Measurements from ENCODE around the gene TP53RK.

TP53RK gene

GRCh38 chr20:46644160-46644559 is 45.1 kb downstream of the TP53RK start (continued):
- TF ChIP-seq, protein P1, sequence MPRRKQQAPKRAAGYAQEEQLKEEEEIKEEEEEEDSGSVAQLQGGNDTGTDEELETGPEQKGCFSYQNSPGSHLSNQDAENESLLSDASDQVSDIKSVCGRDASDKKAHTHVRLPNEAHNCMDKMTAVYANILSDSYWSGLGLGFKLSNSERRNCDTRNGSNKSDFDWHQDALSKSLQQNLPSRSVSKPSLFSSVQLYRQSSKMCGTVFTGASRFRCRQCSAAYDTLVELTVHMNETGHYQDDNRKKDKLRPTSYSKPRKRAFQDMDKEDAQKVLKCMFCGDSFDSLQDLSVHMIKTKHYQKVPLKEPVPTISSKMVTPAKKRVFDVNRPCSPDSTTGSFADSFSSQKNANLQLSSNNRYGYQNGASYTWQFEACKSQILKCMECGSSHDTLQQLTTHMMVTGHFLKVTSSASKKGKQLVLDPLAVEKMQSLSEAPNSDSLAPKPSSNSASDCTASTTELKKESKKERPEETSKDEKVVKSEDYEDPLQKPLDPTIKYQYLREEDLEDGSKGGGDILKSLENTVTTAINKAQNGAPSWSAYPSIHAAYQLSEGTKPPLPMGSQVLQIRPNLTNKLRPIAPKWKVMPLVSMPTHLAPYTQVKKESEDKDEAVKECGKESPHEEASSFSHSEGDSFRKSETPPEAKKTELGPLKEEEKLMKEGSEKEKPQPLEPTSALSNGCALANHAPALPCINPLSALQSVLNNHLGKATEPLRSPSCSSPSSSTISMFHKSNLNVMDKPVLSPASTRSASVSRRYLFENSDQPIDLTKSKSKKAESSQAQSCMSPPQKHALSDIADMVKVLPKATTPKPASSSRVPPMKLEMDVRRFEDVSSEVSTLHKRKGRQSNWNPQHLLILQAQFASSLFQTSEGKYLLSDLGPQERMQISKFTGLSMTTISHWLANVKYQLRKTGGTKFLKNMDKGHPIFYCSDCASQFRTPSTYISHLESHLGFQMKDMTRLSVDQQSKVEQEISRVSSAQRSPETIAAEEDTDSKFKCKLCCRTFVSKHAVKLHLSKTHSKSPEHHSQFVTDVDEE (CRISPR knock-in tag; IDR thresholded peaks at IDR 0.05), result no peak
- no peak for TF ChIP-seq ISL1 (CRISPR knock-in tag; IDR thresholded peaks at IDR 0.05)
- TF ChIP-seq GLIS3 (CRISPR knock-in tag; IDR thresholded peaks at IDR 0.05), result no peak

GRCh38 chr20:46642969-46643343 is 46.3 kb downstream of the TP53RK start:
- TF ChIP-seq PPARA (CRISPR knock-in tag; IDR thresholded peaks at IDR 0.05; ENCODE audit: borderline replicate concordance) (no peak), TCF4 (CRISPR knock-in tag; IDR thresholded peaks at IDR 0.05; ENCODE audit: borderline replicate concordance) (no peak)
- ATAC-seq, result no peak

- ATAC-seq, result no peak
- TF ChIP-seq ZFP30 (CRISPR knock-in tag; IDR thresholded peaks at IDR 0.05), result no peak
- no peak for TF ChIP-seq ZNF565 (CRISPR knock-in tag; conservative IDR thresholded peaks at IDR 0.05; ENCODE audit: low read depth)
- TF ChIP-seq TOX (CRISPR knock-in tag; IDR thresholded peaks at IDR 0.05; ENCODE audit: borderline replicate concordance), result no peak
- no peak for TF ChIP-seq BACH2 (CRISPR knock-in tag; IDR thresholded peaks at IDR 0.05; ENCODE audit: borderline replicate concordance)
- no peak for TF ChIP-seq RARB (CRISPR knock-in tag; IDR thresholded peaks at IDR 0.05)
Measured at GRCh38 chr20:46642265-46642968, 46.8 kb downstream of the TP53RK start.

GRCh38 chr20:46641424-46641823 is 47.8 kb downstream of the TP53RK start:
- TF ChIP-seq ZFP30 (CRISPR knock-in tag; IDR thresholded peaks at IDR 0.05), result no peak
- TF ChIP-seq SNAI2 (CRISPR knock-in tag; IDR thresholded peaks at IDR 0.05), result no peak
- TF ChIP-seq BACH2 (CRISPR knock-in tag; IDR thresholded peaks at IDR 0.05; ENCODE audit: borderline replicate concordance), result no peak
- TF ChIP-seq POU6F1 (CRISPR knock-in tag; IDR thresholded peaks at IDR 0.05; ENCODE audit: borderline replicate concordance, low read depth), result no peak
- TF ChIP-seq OSR1 (CRISPR knock-in tag; IDR thresholded peaks at IDR 0.05), result no peak
- TF ChIP-seq CSRNP3 (CRISPR knock-in tag; IDR thresholded peaks at IDR 0.05), result no peak
- no peak for TF ChIP-seq ARNTL (CRISPR knock-in tag; IDR thresholded peaks at IDR 0.05; ENCODE audit: borderline replicate concordance, low read depth)
- TF ChIP-seq PPARA (CRISPR knock-in tag; IDR thresholded peaks at IDR 0.05; ENCODE audit: borderline replicate concordance), result no peak
- TF ChIP-seq CREB5 (CRISPR knock-in tag; IDR thresholded peaks at IDR 0.05; ENCODE audit: low read depth), result no peak
- no peak for TF ChIP-seq RARB (CRISPR knock-in tag; IDR thresholded peaks at IDR 0.05)
- TF ChIP-seq ZNF8 (CRISPR knock-in tag; IDR thresholded peaks at IDR 0.05), result no peak
- TF ChIP-seq ISL1 (CRISPR knock-in tag; IDR thresholded peaks at IDR 0.05), result no peak
- TF ChIP-seq PATZ1 (CRISPR knock-in tag; IDR thresholded peaks at IDR 0.05; ENCODE audit: borderline replicate concordance), result no peak
- no peak for TF ChIP-seq TOX (CRISPR knock-in tag; IDR thresholded peaks at IDR 0.05; ENCODE audit: borderline replicate concordance)
- no peak for TF ChIP-seq ZFP3 (CRISPR knock-in tag; IDR thresholded peaks at IDR 0.05)
- no peak for ATAC-seq
